HPDE6-E6E7 (cell line): ENCODE results near the gene PCBP2.

Source experiments
- DNase-seq: peaks from one replicate; pipeline ENCODE4 v3.0.0; 2011; ENCODE audit warnings: missing footprints; ENCODE audit errors: extremely low spot score

The PCBP2 gene

GRCh38 chr12:53508534-53509170 is 56.8 kb downstream of the PCBP2 start:
- DNase-seq = peak; percentile 72

- no peak for DNase-seq
Observed at GRCh38 chr12:53510181-53510812, 58.4 kb downstream of the PCBP2 start.

GRCh38 chr12:53513712-53514410 is 62.0 kb downstream of the PCBP2 start:
- DNase-seq = no peak

GRCh38 chr12:53514628-53515290 is 62.9 kb downstream of the PCBP2 start:
- DNase-seq = no peak

GRCh38 chr12:53515291-53515680 is 63.4 kb downstream of the PCBP2 start:
- no peak for DNase-seq

- DNase-seq = no peak
Observed at GRCh38 chr12:53516758-53517455, 65.0 kb downstream of the PCBP2 start.

- no peak for DNase-seq
Observed at GRCh38 chr12:53518381-53518780, 66.5 kb downstream of the PCBP2 start.

GRCh38 chr12:53523131-53523530 is 71.2 kb downstream of the PCBP2 start:
- no peak for DNase-seq

GRCh38 chr12:53524476-53524875 is 72.6 kb downstream of the PCBP2 start:
- no peak for DNase-seq

GRCh38 chr12:53530061-53530460 is 78.2 kb downstream of the PCBP2 start:
- DNase-seq = no peak
